GM18526 (cell line): ENCODE measurements around the gene KCNG2.

ENCODE experiments used
- POLR2A ChIP-seq: IDR thresholded peaks from 3 replicates; pipeline ENCODE4 v1.6.1; 2011; ENCODE audit not compliant: insufficient read length; ENCODE audit errors: extremely low read depth

The KCNG2 gene

GRCh38 chr18:79903787-79904356 lies 106.1 kb downstream of the KCNG2 start:
- TF ChIP-seq POLR2A = no peak

DNA sequence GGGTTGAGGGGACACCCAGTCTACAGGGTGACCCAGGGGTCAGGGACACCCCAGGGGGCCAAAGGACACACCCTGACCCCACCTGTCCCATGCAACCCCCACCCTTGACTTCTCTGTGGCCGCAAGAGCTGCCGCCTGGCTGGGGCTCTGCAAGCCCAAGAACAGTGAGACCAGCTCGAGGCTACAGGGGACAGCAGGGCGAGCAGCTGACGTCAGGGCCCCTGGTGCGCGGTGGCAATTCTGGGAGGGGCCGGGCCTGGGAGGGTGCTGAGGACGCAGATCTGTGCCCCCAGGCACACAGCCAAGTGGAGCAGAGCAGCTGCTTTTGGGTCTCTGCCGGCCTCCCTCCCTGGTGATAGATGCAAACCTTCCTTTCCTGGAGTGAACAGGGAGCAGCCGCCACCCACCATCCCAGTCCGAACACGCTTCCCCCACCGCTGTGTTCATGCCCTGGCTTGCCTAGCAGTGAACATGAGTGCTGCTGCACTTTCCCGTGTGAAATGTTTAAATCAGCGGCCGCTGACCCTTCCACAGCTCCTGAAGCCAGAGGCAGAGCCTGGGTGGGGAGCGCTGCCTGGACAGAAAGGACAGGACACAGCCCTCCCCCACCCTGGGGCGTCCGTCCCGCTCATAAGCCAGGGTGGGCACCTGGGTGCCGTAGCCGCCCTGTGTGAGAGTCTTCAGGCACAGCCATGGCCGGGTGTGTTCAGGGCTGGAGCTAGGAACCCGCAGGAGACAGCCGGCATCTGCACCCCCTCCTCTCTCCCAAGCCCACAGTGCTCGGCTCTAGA lies 106.8 kb downstream of the KCNG2 start:
- no peak for TF ChIP-seq POLR2A

DNA sequence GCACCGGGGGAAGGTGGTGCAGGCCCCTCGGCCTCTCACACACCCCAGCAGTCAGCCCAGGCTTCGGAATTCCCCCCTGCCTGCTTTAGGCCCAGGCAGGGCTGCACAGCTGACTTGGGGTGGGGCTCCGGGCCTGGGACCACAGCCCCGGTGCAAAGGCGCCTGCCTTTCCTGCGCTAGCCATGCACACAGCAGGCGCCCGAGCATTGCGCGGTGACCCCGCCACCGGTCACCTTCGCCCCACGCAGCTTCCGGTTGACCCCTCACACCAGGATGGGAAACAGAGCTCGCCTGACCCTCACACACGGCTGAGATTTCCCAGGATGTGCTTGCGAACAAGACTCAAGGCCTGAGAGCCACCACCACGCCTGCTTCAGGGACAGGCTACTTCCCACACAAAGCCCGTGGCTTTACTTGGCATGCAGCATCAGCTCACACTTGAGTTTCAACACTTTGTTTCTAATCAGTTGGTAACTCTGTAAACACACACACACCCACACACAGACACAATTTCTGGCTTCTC lies 107.7 kb downstream of the KCNG2 start:
- no peak for TF ChIP-seq POLR2A

DNA sequence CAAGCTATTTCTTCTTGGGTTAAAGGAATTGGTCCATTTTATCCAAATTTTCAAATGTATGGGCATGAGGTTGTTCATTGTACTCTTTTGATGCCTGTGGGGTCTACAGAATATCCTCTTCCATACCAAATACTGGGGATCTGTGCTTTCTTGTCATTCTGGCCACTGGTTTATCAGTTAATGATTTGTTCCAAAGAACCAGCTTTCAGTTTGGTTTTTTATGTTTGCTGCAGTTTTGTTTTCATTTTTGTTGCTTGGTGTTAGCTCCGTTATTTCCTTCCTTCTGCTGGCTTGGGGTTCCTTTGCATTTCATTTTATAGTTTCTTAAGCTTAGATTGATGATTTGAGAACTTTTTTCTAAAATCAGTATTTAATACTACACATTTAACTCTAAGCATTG lies 108.3 kb downstream of the KCNG2 start:
- TF ChIP-seq POLR2A = no peak

- TF ChIP-seq POLR2A = no peak
Measured at GRCh38 chr18:79906706-79907105, 109.0 kb downstream of the KCNG2 start.

GRCh38 chr18:79910563-79911343 lies 113.0 kb downstream of the KCNG2 start:
- no peak for TF ChIP-seq POLR2A

DNA sequence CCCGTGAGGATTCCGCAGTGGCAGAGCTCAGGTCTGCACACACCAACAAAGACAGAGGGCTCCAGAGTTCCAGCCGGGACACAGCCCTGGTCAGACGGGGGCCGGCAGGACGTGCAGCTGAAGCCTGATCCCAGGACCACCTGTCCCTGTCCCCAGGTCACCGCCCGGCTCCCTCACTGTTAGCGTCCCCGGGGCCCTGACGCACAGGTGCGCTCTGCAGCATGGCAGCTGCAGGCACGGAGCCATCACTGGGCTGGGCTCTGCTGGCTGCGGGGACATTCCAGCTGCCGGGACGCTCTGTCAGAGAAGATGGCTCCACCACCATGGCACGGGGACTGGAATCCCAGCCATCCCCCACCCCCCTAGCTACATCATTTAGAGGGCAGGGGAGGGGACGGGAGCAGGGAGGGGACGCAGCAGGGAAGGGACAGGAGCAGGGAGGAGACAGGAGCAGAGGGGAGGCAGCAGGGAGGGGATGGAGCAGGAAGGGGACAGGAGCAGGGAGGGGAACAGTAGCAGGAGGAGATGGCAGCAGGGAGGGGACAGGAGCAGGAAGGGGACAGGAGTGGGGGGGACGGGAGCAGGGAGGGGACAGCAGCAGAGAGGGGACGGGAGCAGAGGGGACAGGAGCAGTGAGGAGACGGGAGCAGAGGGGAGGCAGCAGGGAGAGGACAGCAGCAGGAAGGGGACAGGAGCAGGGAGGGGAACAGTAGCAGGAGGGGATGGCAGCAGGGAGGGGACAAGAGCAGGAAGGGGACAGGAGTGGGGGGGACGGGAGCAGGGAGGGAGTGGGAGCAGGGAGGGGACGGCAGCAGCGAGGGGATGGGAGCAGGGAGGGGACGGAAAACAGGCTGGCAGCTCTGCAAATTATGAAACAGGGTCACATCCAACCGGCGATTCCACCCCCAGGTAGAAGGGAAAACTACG lies 113.9 kb downstream of the KCNG2 start:
- no peak for TF ChIP-seq POLR2A

DNA sequence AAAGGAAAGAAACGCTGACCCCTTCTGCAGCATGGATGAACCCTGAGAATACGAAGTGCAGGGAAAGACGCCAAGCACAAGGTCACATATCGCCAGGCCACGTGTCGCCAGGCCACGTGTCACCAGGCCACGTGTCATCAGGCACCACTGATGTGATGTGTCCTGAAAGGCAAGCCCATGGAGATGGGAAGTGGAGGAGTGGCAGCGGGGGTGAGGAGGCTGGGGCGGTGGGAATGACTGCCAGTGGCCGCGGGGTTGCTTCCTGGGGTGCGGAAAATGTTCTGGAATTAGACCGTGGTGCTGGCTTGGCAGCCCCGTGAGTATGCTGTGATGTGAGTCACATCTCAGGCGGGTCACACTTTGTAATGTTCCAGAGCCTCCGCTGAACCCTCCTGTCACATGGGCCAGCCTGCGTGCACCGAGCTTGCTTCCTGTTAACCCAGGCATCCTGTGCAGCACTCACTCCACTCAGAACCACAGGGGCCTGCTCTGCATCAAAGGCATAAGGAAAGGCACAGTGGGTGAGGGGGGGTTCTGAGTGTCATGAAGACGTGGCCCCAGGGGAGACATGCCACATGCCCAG lies 114.8 kb downstream of the KCNG2 start:
- no peak for TF ChIP-seq POLR2A

DNA sequence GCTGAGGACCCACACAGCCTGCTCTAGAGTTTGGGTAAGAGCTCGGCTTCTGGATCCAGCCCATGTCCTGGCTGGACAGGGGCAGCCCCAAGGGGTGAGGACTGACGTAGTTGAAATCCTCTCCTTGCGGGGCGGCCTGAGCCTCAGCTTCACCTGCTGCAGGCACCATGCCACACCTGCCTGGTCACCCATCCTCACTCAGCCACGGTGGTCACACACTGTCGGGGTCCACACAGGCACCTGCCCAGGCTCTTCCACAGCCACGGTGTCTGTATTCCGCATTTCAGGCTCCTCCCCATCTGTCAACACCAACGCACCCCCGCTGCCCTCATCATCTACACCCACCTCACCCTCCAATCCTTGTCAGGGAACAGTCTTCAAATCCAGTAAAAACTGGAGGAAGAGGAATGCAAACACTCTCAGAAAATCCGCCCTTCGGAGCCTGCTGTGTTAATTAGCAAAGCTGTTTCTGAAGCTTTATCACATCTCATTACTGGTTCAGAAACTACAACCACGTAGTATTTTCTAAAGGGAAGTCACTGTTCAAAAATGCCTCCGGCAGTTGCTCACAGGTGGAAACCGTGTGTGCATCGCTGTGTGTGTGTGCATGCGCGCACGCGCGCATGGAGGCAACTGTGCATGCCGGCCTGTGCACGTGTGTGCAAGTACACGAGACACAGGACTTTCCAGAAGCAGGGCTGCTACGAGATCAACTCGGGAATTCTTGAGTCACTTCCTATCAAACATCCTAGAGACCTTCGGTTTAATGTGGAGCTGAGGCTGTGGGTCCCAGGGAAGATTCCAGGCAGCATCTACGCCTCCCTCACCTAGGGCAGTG lies 115.5 kb downstream of the KCNG2 start:
- no peak for TF ChIP-seq POLR2A

DNA sequence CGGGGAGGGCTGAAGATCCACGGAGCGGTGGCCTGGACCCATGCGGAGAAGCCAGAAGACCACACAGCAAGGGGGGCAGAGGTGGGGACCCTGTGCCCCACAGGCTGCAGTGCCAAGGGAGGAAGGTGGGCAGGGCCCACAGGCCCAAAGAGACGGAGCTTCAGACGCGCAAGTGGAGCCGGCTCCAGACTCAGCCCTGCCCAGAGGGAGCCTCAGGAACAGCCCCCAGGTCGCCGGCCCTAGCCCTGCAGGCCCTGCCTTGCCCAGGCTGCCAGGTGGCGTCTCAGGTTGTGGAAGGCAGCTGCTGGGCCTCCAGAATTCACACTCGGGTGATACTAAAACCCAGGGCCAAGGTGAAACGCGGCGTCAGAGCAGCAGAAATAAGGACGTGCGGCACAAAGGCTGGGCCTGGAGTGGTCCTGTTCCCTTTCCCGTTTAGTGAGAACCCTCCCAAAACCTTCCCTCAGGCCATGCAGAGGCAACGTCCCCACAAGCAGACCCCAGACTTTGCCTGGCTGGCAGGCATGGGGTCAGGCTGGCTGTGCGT lies 116.9 kb downstream of the KCNG2 start:
- TF ChIP-seq POLR2A = no peak

DNA sequence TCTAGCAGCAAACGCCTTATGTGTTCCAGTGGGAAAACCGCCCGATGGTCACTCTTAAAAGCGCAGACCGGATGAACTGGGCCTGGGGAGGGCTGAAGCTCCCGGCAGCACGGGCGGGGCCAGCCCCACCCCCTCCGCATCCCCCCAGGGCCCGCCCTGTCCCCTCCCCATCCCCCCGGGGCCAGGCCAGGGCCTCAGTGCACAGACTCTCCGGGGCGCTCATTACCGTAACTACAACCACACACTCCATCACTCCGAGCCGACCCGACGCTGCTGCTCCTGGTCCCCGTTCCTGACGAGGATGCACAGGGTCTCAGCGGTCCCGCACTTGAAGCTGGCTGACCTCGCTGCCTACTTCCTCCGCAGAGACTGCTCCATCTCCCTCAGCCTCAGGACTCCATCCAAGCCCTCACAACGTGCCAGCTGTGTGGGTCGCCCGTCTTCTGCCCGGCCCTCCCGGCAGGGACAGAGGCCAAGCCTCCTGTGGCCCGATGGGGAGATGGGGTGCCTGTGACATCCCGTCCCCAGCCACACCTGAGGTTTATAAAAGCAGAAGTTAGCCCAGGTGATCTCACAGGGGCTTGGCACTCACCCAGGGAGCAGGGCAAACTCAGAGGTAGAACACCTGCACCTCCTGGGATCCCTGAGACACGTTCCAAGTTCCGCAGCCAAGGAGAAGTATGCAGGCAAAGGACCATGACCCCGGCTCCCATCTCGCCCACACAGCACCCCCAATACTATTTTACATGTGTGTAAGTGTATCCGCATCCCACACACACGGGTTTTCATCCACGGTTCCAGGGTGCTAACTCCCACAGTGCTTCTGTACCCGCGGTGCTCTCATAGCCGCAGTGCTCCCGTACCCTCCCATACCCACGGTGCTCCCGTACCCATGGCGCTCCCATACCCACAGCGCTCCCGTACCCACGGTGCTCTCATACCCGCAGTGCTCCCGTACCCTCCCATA lies 117.7 kb downstream of the KCNG2 start:
- no peak for TF ChIP-seq POLR2A

- no peak for TF ChIP-seq POLR2A
Measured at GRCh38 chr18:79916128-79916494, 118.4 kb downstream of the KCNG2 start.

- TF ChIP-seq POLR2A = no peak
Measured at GRCh38 chr18:79916546-79917168, 118.9 kb downstream of the KCNG2 start.
